PFSK-1 (cell line): ENCODE measurements around the gene ISYNA1.

Source experiments
- FOXP2 ChIP-seq: optimal IDR thresholded peaks from 2 replicates; pipeline ENCODE3; 2011; ENCODE audit warnings: borderline replicate concordance, control low read depth, inconsistent platforms; ENCODE audit not compliant: insufficient read depth; ENCODE audit errors: extremely low read length, extremely low read depth
- POLR2AphosphoS5 ChIP-seq: IDR thresholded peaks from 2 replicates; pipeline ENCODE4 v1.6.1; 2012; ENCODE audit warnings: low read depth, mild to moderate bottlenecking, control low read depth, low read length, moderate library complexity
- REST ChIP-seq, 2 experiments: IDR thresholded peaks; 2 replicates each; pipeline versions ENCODE4 v1.6.1 to v1.8.0; 2011 to 2012; ENCODE audit warnings: low read depth in 2 of 2, low read length in 2 of 2, control low read depth in 1 of 2, inconsistent platforms in 1 of 2, mild to moderate bottlenecking in 1 of 2, moderate library complexity in 1 of 2; ENCODE audit not compliant: insufficient read depth in 1 of 2
- SIN3A ChIP-seq: IDR thresholded peaks from 2 replicates; pipeline ENCODE4 v1.6.1; 2012; ENCODE audit warnings: mild to moderate bottlenecking, low read length, moderate library complexity, borderline replicate concordance; ENCODE audit not compliant: insufficient read depth
- TAF1 ChIP-seq: IDR thresholded peaks from 2 replicates; pipeline ENCODE4 v1.6.1; 2012; ENCODE audit warnings: low read length, control low read depth, borderline replicate concordance; ENCODE audit not compliant: insufficient read depth

Gene ISYNA1

GRCh38 chr19:18476507-18477041 is 38.6 kb upstream of the ISYNA1 start:
- TF ChIP-seq SIN3A = no peak
- no peak for TF ChIP-seq POLR2AphosphoS5
- TF ChIP-seq TAF1 = no peak
- no peak for TF ChIP-seq FOXP2
- TF ChIP-seq REST (IDR thresholded peaks at IDR 0.05; ENCODE audit: insufficient read depth in 1 of 2, low read depth in 2 of 2, low read length in 2 of 2) = no peak

- TF ChIP-seq POLR2AphosphoS5 (no peak), FOXP2 (no peak), REST (IDR thresholded peaks at IDR 0.05; ENCODE audit: insufficient read depth in 1 of 2, low read depth in 2 of 2, low read length in 2 of 2) (no peak), TAF1 (no peak), SIN3A (no peak)
Measured at GRCh38 chr19:18475762-18476331, 37.9 kb upstream of the ISYNA1 start.

- no peak for TF ChIP-seq FOXP2
- TF ChIP-seq SIN3A = no peak
- no peak for TF ChIP-seq REST (IDR thresholded peaks at IDR 0.05; ENCODE audit: insufficient read depth in 1 of 2, low read depth in 2 of 2, low read length in 2 of 2)
- no peak for TF ChIP-seq POLR2AphosphoS5
- TF ChIP-seq TAF1 = no peak
Measured at GRCh38 chr19:18475004-18475453, 37.1 kb upstream of the ISYNA1 start.

GRCh38 chr19:18474366-18474887 is 36.5 kb upstream of the ISYNA1 start:
- no peak for TF ChIP-seq FOXP2
- TF ChIP-seq REST (IDR thresholded peaks at IDR 0.05; ENCODE audit: insufficient read depth in 1 of 2, low read depth in 2 of 2, low read length in 2 of 2) = no peak
- TF ChIP-seq POLR2AphosphoS5 = no peak
- TF ChIP-seq TAF1 = no peak
- no peak for TF ChIP-seq SIN3A
